Measurements from ENCODE around the gene TLR7. TPM values are rescaled to one million over a fixed set of nuclear protein-coding genes. Genes with fewer than 3 reads are reported as not detected.

TLR7 gene
- total and polyA plus RNA-seq, 9 of the 15 experiments (the other 6 are each of a cell fraction or from before 2014, with no cell fraction given), result 0.04 to 0.13 (median 0.07) TPM; not detected in 6

GRCh38 chrX:12865359-12865758 is 1.5 kb upstream of the TLR7 start:
- Histone ChIP-seq H3K9ac (ENCODE audit: insufficient read depth in 1 of 2, low read depth in 2 of 2, low read length in 2 of 2) (no peak overlapping the region), H3K4me2 (ENCODE audit: insufficient read depth, low read length) (no peak overlapping the region), H4K20me1 (replicated peaks; ENCODE audit: control insufficient read depth, insufficient read depth, low read length) (no peaks in the 10 kb centered on the region), H3K27me3 (ENCODE audit: control insufficient read depth in 2 of 2, insufficient read depth in 2 of 2, low read length in 2 of 2) (no peaks in the 10 kb centered on the region), H3K9me3 (replicated peaks; ENCODE audit: control insufficient read depth, insufficient read depth, low read depth, low read length) (no peaks in the 10 kb centered on the region), H3K36me3 (ENCODE audit: control insufficient read depth, insufficient read depth, low read length) (no peaks in the 10 kb centered on the region), H3K9me1 (ENCODE audit: control insufficient read depth, insufficient read depth, low read length) (no peaks in the 10 kb centered on the region), H3K4me1 (replicated peaks in 1 of 2; ENCODE audit: control insufficient read depth in 2 of 2, insufficient read depth in 2 of 2, low read length in 2 of 2) (no peaks in the 10 kb centered on the region; a peak in 1 of 5 replicates), H3K4me3 (no peak overlapping the region), H2AFZ (ENCODE audit: low read depth, low read length) (no peak overlapping the region), H3K79me2 (ENCODE audit: control insufficient read depth, insufficient read depth, low read length) (no peaks in the 10 kb centered on the region), H3K27ac (ENCODE audit: extremely low read depth, low read depth, low read length) (no peak overlapping the region)
- FAIRE-seq (no peak), ATAC-seq (no peak; the same call in 2 of the 3 replicates), DNase-seq (ENCODE audit: extremely low read depth in 1 of 4, low spot score in 3 of 4) (no peak)
- BruUV-seq (replicated peaks), result no TSS peak
- in situ Hi-C loops (cut with MboI), result no loop called here
- WGBS (ENCODE audit: insufficient coverage, low coverage, missing lambda C conversion rate), result 5% methylated on average over 5 of the region's 7 CpGs
- POLR2A ChIA-PET, result no interaction called here
- intact Hi-C loops (cut with micrococcal nuclease), result no loop called here
- CTCF ChIA-PET (ENCODE audit: low intra/inter-chr PET ratio), result no interaction called here
- no peak for TF ChIP-seq MYC (IDR thresholded peaks at IDR 0.05; ENCODE audit: low read depth, low read length)
- TF ChIP-seq MYC (CRISPR knock-in tag; IDR thresholded peaks at IDR 0.05; ENCODE audit: borderline replicate concordance, low read depth), result no peak
- no peak for TF ChIP-seq NCOA1 (IDR thresholded peaks at IDR 0.05; ENCODE audit: low read depth)
- no peak for TF ChIP-seq RNF2 (IDR thresholded peaks at IDR 0.05)
- TF ChIP-seq PHF20 (IDR thresholded peaks at IDR 0.05; ENCODE audit: partially characterized antibody), result no peak
- TF ChIP-seq, protein P1, sequence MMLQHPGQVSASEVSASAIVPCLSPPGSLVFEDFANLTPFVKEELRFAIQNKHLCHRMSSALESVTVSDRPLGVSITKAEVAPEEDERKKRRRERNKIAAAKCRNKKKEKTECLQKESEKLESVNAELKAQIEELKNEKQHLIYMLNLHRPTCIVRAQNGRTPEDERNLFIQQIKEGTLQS (IDR thresholded peaks at IDR 0.05), result peak; percentile 79
- TF ChIP-seq, protein P1 (CRISPR knock-in tag; conservative IDR thresholded peaks at IDR 0.05), result no peak
- TF ChIP-seq NFYB (IDR thresholded peaks at IDR 0.05; ENCODE audit: extremely low read depth, insufficient read length), result no peak
- TF ChIP-seq ZBTB17 (CRISPR knock-in tag; IDR thresholded peaks at IDR 0.05), result no peak
- TF ChIP-seq, protein P2, sequence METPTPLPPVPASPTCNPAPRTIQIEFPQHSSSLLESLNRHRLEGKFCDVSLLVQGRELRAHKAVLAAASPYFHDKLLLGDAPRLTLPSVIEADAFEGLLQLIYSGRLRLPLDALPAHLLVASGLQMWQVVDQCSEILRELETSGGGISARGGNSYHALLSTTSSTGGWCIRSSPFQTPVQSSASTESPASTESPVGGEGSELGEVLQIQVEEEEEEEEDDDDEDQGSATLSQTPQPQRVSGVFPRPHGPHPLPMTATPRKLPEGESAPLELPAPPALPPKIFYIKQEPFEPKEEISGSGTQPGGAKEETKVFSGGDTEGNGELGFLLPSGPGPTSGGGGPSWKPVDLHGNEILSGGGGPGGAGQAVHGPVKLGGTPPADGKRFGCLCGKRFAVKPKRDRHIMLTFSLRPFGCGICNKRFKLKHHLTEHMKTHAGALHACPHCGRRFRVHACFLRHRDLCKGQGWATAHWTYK (CRISPR knock-in tag; IDR thresholded peaks at IDR 0.05), result no peak
- peak; percentile 59 for TF ChIP-seq CEBPG (CRISPR knock-in tag; IDR thresholded peaks at IDR 0.05)
- TF ChIP-seq CEBPG (tag; conservative IDR thresholded peaks at IDR 0.05 in 1 of 2, IDR thresholded peaks at IDR 0.05 in 1 of 2), result peak; percentile 85 to 90
- no peak for TF ChIP-seq FOXA1 (IDR thresholded peaks at IDR 0.05; ENCODE audit: borderline replicate concordance)
- no peak for TF ChIP-seq DLX4 (CRISPR knock-in tag; IDR thresholded peaks at IDR 0.05)
- no peak for TF ChIP-seq DMBX1 (CRISPR knock-in tag; IDR thresholded peaks at IDR 0.05; ENCODE audit: borderline replicate concordance)
- TF ChIP-seq TEAD1 (CRISPR knock-in tag; IDR thresholded peaks at IDR 0.05), result no peak
- no peak for TF ChIP-seq SNIP1 (IDR thresholded peaks at IDR 0.05; ENCODE audit: low read depth)
- TF ChIP-seq ZNF699 (CRISPR knock-in tag; IDR thresholded peaks at IDR 0.05; ENCODE audit: insufficient replicate concordance), result no peak
- peak; percentile 76; the same call in 1 of the 2 replicates for TF ChIP-seq ZSCAN32 (CRISPR knock-in tag; IDR thresholded peaks at IDR 0.05)
- 0 out of 2 replicates have a peak, but pooled peaks have one; percentile 23 for TF ChIP-seq JUND (IDR thresholded peaks at IDR 0.05; ENCODE audit: borderline replicate concordance, low read depth, low read length)
- no peak for TF ChIP-seq JUND (tag; IDR thresholded peaks at IDR 0.05; ENCODE audit: borderline replicate concordance, low read depth, low read length)
- no peak for TF ChIP-seq PHF21A (IDR thresholded peaks at IDR 0.05; ENCODE audit: borderline replicate concordance, low read depth)
